GOT3 (cell line): Measurements from ENCODE around the gene PURA.

Experiments
- DNase-seq: peaks from one replicate; lab custom pipeline; 2025; ENCODE audit warnings: mixed read lengths; lab: John Stamatoyannopoulos, UW

Gene PURA

DNA sequence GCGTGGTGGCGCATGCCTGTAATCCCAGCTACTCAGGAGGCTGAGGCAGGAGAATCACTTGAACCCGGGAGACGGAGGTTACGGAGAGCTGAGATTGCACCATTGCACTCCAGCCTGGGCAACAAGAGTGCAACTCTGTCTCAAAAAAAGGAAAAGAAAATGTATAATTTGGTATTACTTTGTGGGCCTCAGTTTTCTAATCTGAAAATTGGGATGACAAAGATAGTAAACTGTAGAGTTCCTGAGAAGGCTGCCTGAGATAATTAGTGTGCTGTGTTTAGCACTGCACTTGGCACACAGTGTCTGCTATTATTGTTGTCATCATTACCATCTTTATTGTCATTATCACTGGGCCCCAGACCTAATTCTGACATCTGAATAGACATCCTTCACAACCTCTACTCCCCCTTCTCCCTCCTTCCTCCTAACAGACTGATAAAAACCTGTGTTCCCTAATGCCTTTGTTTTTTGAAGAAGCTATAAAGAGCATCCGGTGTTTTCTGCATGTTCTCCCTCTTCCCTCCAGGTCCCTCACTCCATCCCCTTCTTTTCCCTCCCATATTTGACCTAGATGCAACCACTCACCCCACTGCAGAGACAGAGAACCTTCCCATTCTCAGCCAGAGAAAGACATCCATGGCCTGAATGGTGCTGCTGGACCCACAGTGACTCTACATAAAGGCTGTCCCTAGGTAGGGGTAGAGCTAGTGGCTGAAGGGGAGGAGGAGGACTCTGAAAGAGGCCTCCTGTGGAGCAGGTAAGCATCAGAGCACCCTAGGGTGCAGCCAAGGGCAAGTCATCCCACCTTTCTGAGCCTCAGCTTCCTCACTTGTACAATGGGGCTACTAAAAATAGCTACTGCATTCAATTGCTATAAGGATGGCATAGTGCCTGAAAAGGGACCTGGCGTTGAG is 45.4 kb downstream of the PURA start:
- DNase-seq: no peak

DNA sequence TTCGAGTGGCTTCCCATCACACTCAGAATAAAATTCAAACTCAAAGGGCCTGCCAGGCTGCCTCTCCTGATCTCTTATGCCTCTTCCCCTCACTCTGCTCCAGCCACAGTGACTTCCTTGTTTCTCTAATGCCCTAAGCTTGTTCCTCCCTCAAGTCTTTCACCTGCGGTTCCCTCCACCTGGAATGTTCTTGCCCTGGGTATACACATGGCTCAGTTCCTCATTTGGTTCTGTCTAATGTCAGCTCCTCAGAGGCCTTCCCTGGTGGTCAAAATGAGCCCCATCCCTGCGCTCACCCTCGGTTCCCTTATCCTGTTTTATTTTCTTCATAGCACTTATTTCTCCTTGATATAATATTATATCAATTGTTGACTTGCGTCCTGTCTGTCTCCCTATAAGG is 48.4 kb downstream of the PURA start:
- DNase-seq: no peak

DNA sequence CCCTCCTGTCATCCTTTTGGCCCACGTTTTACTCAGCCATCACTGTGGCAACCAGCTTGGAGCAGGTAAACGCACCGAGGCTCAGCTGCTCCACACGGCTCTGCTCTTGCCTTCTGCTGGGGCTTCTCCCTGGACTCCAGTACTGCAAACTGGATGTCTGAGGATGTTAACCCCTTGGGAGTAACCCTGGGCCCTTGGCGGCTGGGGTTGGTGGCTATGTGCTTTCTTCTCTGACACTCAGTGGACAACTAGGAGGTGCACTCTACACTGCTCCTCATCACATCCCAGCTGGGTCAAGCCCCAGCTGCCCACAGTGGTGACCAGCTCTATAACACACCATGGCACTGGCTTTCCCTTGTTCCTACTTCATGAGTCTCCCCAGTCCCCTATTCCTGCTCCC is 48.9 kb downstream of the PURA start:
- no peak for DNase-seq

DNA sequence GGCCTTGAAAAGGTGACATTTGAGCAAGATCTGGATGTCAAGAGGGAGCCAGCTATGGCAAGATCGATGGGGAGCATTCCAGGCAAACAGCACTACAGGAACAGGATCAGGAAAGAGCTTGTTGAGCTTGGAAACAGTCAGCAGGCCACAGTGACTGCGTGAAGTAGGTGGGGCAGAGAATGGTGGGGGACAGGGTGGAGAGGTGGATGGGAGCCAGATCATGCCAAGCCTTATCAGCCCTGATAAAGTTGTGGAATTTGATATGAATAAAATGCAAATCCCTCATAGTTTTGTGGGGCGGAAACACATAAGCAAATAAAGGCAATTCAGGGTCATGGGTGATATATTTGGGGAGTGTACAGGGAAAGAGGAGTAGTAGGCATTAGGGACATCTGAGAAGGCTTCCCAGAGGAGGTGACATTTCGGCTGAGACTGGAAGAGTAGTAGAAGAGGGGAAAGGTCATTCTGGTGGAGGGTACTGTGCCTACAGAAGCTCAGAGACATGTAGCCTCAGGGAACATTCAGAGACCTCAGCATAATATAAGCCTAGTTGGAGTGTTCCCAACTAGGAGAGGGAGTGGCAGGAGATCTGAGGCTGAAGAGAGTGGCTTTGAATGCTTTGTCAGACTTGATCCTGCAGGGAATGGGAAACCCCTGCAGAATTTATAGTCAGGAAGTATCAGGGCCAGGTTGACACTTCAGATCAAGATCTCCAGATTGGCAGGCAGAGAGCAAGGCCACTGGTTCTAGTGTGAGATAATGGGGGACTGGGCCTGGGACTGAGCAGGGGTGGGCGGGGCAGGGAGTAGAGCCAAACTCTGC is 51.4 kb downstream of the PURA start:
- no peak for DNase-seq

DNA sequence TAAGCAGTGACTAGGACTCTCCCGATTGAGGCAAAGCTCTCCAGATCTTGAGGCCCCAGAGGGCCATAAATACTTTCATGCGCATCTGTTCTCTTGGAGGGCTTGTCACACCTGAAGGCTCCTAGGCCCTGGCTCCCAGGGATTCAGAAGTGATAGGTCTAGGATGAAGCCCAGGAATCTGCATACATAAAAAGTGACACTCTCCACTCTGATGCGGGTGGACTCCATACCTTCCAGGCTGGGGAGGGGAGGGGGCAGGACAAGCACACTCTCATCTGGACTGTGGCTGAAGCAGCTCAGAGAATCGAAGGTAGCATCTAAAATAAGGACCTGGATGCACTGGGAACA is 52.0 kb downstream of the PURA start:
- DNase-seq: no peak

DNA sequence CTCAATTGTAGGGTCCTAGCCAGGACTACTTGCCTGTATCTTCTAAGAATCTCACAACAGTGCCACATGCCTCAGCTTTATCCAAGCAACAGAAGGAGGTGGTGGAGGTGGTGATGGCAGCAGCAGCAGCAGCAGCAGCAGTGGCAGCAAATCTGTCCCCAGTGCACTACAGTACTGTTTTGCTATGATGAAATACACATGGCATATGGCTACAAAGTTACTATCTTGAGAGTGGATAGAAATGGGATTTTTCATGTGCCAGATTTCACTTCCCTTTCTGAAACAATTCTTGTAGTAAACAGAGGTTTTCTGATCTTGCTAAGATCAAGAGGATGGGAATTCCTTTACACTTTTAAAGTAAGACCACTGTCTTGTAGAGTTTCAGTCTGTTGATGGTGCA is 53.0 kb downstream of the PURA start:
- no peak for DNase-seq

DNA sequence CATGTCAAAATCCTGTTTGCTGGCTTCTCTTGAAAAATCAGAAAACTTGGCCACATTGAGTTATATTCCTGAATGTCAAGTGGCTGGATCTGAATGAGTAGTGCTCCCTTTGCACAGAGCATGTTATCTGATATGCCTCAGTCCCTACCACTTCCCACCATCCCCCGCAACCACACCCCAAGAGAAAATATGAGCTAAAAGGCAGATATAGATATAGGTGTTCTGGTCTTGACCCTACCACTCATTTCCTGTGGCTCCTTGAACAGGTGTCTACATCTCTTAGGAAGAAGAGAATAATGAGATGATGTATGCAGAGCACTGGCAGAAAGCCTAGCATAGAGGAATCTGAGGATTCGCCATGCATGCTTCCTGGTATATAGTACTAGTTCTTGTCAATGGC is 54.5 kb downstream of the PURA start:
- no peak for DNase-seq

DNA sequence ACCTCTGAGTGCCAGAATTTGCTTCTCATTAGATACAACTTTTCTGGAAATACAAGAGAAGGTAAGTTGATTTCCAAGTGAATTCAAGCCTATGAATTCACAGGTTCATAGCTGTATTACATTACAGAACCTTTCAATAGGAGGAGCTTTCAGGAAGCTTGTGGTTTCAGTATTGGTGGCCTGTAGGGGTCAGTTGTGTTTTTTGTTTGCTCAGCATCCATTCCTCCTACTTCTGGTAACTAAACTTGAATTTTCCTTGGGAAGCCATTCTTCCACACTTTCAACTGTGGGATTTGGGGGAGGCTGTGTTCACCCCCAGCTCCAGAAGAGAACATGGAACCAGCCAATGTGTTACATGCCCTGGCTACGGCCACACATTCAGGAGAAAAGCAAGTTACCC is 55.5 kb downstream of the PURA start:
- DNase-seq: no peak

DNA sequence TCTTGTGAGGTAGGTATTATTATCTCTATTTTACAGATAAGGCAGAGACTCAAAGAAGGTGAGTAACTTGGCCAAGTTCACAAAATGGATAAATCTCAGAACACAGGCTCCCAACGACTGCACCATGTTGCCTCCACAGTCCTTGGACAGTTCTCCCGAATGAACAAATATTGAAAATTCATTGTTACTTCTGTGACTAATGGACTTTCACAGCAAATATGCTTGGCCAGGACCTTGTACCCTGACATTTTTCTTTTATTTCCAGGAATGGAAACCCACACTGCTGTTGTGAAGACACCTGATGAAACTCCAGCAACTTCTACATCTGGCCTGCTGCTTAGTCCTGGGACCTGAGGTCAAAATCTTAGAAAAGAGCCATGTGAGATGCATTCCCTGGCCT is 58.6 kb downstream of the PURA start:
- no peak for DNase-seq

DNA sequence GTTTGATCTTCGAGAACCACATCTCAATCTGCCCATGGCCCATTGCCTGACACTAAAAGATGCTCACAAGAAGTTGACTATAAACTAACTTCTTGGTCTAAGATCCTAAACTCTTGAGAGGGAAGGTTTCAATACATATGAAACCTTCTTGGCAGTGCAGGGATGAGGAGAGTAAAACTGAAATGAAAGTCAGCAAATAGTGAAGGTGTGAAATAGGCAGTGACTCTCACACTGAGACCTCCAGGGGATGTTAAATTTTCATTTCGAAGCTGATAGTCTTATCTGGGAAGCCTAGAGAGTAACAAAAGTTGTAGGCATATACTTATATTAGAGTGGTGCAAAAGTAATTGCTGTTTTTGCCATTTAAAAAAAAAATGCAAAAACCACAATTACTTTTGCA is 60.1 kb downstream of the PURA start:
- DNase-seq: no peak

DNA sequence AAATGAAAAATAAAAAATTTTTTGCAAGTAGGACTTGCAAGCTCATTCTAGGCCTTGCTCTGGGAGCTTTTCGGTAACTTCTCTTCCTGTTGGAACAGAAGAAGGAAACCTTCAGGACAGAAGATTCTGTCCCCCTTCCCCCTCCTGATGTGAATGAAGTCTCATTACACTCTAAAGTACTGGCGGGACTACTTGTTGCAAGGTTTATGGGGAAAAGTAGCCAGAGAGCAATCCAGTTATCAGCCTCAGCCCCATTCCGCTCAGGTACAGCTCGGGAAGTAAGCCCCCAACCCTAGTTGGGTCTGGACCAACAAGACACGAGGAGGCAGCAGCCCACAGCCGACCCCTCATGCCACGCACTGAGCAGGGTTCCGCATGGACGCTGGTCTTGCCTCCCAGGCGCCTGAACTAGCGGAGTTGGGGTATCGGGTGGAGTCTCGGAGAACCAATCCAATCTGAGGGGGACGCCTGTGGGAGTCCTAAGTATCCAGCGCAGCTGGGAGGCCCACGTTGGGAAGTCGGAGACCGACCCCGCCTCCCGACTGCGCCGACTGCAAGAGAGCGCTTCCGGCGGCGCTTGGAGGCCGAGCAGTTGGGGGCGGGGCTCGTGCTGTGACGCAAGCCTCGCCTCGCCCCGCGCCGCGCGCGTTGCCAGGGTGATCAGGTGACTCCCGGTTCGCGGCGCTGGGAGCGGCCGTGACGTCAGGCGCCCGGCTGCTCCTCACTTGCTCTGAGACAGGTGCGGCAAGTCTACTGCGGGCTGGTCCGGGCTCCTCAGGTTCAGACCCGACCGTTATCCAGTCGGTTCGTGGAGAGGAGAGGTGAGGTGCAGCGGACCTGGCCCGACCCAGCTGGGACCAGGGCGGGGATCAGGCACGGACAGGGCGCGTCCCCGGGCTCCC is 60.8 kb downstream of the PURA start, which contains the start of gene CYSTM1:
Gene CYSTM1 (plus strand): TSS at position 724 of the 902 bp plus-strand sequence. CDS start 19,278 bp downstream, outside the sequence.
- DNase-seq: peak; percentile 79
